ENCODE data around the gene MARCHF2.

The MARCHF2 gene

DNA sequence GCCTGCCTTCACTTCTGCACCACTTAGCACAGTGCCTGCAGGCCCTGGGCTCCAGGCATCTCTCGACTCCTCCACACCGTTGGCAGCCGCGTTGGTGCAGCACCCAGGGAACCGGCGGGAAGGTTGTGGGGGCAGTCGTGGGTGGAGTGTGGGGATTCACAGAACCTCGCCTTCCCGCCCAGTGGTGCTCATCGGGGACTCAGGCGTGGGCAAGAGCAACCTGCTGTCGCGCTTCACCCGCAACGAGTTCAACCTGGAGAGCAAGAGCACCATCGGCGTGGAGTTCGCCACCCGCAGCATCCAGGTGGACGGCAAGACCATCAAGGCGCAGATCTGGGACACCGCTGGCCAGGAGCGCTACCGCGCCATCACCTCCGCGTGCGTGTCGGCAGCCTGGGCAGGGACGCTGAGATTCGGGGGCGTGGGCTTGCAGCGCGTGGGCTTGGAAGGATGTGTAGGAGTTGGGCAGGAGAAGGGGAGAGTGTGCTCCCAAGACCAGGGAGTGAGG, 13.4 kb upstream of the MARCHF2 start:
- no peak overlapping the region for H3K4me3 ChIP-seq (ENCODE audit: insufficient read depth, low read length, poor library complexity, severe bottlenecking)
- H3K36me3 ChIP-seq (ENCODE audit: low read length): no peaks in the 10 kb centered on the region
- H3K27ac ChIP-seq (ENCODE audit: low read depth, low read length): no peak overlapping the region
- H3K9me3 ChIP-seq (ENCODE audit: insufficient read depth, low read length): no peaks in the 10 kb centered on the region
- H3K9me2 ChIP-seq (replicated peaks; ENCODE audit: insufficient read depth, low read length): no peaks in the 10 kb centered on the region
- H3F3A ChIP-seq (ENCODE audit: insufficient read depth): no peaks in the 10 kb centered on the region
- no peak overlapping the region for H3K9ac ChIP-seq (ENCODE audit: low read length)
- no peak overlapping the region for H3K4me2 ChIP-seq (ENCODE audit: low read depth, low read length, poor library complexity, severe bottlenecking)
- peaks cover 40% of the 10 kb centered on the region for H3K79me2 ChIP-seq (ENCODE audit: insufficient read depth, low read length)
- no peak overlapping the region for H2AFZ ChIP-seq (ENCODE audit: low read depth, low read length, severe bottlenecking)
- no peaks in the 10 kb centered on the region for H3K27me3 ChIP-seq (ENCODE audit: low read length)
- H4K20me1 ChIP-seq (ENCODE audit: low read depth, low read length): no peaks in the 10 kb centered on the region; the same call in 1 of the 2 replicates
- no peak for TF ChIP-seq EZH2phosphoT487 (conservative IDR thresholded peaks at IDR 0.05; ENCODE audit: low read length)
- TF ChIP-seq, protein P1, sequence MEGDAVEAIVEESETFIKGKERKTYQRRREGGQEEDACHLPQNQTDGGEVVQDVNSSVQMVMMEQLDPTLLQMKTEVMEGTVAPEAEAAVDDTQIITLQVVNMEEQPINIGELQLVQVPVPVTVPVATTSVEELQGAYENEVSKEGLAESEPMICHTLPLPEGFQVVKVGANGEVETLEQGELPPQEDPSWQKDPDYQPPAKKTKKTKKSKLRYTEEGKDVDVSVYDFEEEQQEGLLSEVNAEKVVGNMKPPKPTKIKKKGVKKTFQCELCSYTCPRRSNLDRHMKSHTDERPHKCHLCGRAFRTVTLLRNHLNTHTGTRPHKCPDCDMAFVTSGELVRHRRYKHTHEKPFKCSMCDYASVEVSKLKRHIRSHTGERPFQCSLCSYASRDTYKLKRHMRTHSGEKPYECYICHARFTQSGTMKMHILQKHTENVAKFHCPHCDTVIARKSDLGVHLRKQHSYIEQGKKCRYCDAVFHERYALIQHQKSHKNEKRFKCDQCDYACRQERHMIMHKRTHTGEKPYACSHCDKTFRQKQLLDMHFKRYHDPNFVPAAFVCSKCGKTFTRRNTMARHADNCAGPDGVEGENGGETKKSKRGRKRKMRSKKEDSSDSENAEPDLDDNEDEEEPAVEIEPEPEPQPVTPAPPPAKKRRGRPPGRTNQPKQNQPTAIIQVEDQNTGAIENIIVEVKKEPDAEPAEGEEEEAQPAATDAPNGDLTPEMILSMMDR (IDR thresholded peaks at IDR 0.05; ENCODE audit: insufficient read depth, low read length, poor library complexity, severe bottlenecking): no peak

- Histone ChIP-seq H3K79me2 (ENCODE audit: insufficient read depth, low read length) (peaks cover 21% of the 10 kb centered on the region), H3K36me3 (ENCODE audit: low read length) (no peaks in the 10 kb centered on the region), H2AFZ (ENCODE audit: low read depth, low read length, severe bottlenecking) (no peak overlapping the region)
Observed at GRCh38 chr19:8401981-8402411, 11.1 kb upstream of the MARCHF2 start.

DNA sequence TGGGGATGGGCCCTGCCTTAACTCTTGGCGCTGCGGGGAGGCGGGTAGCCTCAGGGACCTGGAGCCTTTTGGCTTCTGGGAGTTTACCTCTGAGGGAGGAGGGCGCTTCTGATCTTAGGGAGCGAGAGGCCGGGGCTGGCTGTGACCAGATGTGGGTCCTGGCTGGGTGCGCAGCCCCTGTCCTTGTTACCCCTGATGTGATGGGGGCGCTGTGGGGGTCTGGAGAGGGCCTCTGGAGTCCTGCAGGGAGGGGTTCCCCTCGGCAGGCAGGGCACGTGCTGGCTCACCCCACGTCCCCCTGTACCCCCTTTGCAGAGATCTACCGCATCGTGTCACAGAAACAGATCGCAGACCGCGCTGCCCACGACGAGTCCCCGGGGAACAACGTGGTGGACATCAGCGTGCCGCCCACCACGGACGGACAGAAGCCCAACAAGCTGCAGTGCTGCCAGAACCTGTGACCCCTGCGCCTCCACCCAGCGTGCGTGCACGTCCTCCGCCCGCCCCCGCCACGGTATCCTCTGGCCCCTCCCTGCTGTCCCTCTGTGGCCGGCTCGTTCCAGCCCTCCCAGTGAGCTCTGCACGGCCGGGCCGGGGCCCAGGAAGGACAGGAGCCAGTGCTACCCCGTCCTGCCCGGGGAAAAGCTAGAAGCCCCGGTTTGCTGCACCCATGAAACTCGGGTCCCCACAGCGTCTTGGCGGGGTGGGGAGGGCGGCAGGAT, 9.8 kb upstream of the MARCHF2 start:
- H3K4me2 ChIP-seq (ENCODE audit: low read depth, low read length, poor library complexity, severe bottlenecking): no peak overlapping the region
- no peaks in the 10 kb centered on the region for H3F3A ChIP-seq (ENCODE audit: insufficient read depth)
- no peaks in the 10 kb centered on the region for H3K27me3 ChIP-seq (ENCODE audit: low read length)
- H3K9ac ChIP-seq (ENCODE audit: low read length): no peak overlapping the region
- H4K20me1 ChIP-seq (ENCODE audit: low read depth, low read length): no peaks in the 10 kb centered on the region
- no peaks in the 10 kb centered on the region for H3K9me3 ChIP-seq (ENCODE audit: insufficient read depth, low read length)
- H3K79me2 ChIP-seq (ENCODE audit: insufficient read depth, low read length): peaks cover 9% of the 10 kb centered on the region; the same call in 1 of the 2 replicates
- H3K27ac ChIP-seq (ENCODE audit: low read depth, low read length): no peak overlapping the region
- no peak overlapping the region for H2AFZ ChIP-seq (ENCODE audit: low read depth, low read length, severe bottlenecking)
- no peaks in the 10 kb centered on the region for H3K36me3 ChIP-seq (ENCODE audit: low read length)
- no peaks in the 10 kb centered on the region for H3K9me2 ChIP-seq (replicated peaks; ENCODE audit: insufficient read depth, low read length)
- H3K4me3 ChIP-seq (ENCODE audit: insufficient read depth, low read length, poor library complexity, severe bottlenecking): no peak overlapping the region
- no peak for TF ChIP-seq EZH2phosphoT487 (conservative IDR thresholded peaks at IDR 0.05; ENCODE audit: low read length)
- TF ChIP-seq, protein P1 (IDR thresholded peaks at IDR 0.05; ENCODE audit: insufficient read depth, low read length, poor library complexity, severe bottlenecking): no peak

More at GRCh38 chr19:8401981-8402411, 11.1 kb upstream of the MARCHF2 start:
- no peaks in the 10 kb centered on the region; the same call in 1 of the 2 replicates for H4K20me1 ChIP-seq (ENCODE audit: low read depth, low read length)
- H3K9me3 ChIP-seq (ENCODE audit: insufficient read depth, low read length): no peaks in the 10 kb centered on the region
- H3K27me3 ChIP-seq (ENCODE audit: low read length): no peaks in the 10 kb centered on the region
- H3K4me2 ChIP-seq (ENCODE audit: low read depth, low read length, poor library complexity, severe bottlenecking): no peak overlapping the region
- no peaks in the 10 kb centered on the region for H3K9me2 ChIP-seq (replicated peaks; ENCODE audit: insufficient read depth, low read length)
- no peaks in the 10 kb centered on the region for H3F3A ChIP-seq (ENCODE audit: insufficient read depth)
- no peak overlapping the region for H3K27ac ChIP-seq (ENCODE audit: low read depth, low read length)
- H3K4me3 ChIP-seq (ENCODE audit: insufficient read depth, low read length, poor library complexity, severe bottlenecking): no peak overlapping the region
- TF ChIP-seq, protein P1 (IDR thresholded peaks at IDR 0.05; ENCODE audit: insufficient read depth, low read length, poor library complexity, severe bottlenecking): no peak
- no peak for TF ChIP-seq EZH2phosphoT487 (conservative IDR thresholded peaks at IDR 0.05; ENCODE audit: low read length)
- no peak overlapping the region for H3K9ac ChIP-seq (ENCODE audit: low read length)
